ENCODE measurements around the gene TUG1. TPM values are rescaled to one million over a fixed set of nuclear protein-coding genes. Genes with fewer than 3 reads are reported as not detected.

The TUG1 gene
- total and polyA plus RNA-seq, 9 of the 15 experiments (the other 6 are each of a cell fraction or from before 2014, with no cell fraction given), result 24.7 to 132 (median 58.9) TPM

DNA sequence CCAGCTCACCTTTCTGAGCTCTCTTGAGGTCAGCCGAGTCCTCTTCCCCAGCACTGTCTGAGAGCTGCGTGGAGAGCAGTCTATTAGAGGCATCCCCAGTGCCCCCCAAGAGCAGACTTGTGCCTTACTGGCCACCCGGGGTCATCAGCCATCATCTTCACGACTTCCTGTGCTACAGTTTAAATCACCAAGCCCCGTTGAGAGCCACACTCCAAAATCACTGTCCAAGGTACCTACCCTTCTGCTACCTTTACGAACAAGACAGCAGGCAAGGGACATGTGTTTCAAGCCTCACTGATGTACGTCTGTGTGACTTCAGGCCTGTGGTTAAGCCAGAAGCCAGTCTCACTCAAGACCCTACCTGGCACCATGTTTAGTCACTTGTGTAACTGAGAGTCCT lies 35.6 kb upstream of the TUG1 start (continued):
- TF ChIP-seq, protein P1, sequence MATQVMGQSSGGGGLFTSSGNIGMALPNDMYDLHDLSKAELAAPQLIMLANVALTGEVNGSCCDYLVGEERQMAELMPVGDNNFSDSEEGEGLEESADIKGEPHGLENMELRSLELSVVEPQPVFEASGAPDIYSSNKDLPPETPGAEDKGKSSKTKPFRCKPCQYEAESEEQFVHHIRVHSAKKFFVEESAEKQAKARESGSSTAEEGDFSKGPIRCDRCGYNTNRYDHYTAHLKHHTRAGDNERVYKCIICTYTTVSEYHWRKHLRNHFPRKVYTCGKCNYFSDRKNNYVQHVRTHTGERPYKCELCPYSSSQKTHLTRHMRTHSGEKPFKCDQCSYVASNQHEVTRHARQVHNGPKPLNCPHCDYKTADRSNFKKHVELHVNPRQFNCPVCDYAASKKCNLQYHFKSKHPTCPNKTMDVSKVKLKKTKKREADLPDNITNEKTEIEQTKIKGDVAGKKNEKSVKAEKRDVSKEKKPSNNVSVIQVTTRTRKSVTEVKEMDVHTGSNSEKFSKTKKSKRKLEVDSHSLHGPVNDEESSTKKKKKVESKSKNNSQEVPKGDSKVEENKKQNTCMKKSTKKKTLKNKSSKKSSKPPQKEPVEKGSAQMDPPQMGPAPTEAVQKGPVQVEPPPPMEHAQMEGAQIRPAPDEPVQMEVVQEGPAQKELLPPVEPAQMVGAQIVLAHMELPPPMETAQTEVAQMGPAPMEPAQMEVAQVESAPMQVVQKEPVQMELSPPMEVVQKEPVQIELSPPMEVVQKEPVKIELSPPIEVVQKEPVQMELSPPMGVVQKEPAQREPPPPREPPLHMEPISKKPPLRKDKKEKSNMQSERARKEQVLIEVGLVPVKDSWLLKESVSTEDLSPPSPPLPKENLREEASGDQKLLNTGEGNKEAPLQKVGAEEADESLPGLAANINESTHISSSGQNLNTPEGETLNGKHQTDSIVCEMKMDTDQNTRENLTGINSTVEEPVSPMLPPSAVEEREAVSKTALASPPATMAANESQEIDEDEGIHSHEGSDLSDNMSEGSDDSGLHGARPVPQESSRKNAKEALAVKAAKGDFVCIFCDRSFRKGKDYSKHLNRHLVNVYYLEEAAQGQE (IDR thresholded peaks at IDR 0.05; ENCODE audit: borderline replicate concordance), result peak; percentile 27; the same call in 1 of the 2 replicates
- TF ChIP-seq, protein P1 (CRISPR knock-in tag; IDR thresholded peaks at IDR 0.05; ENCODE audit: low read depth), result no peak
- TF ChIP-seq KDM5B (IDR thresholded peaks at IDR 0.05; ENCODE audit: insufficient replicate concordance, low read depth, low read length) (no peak), KDM4B (IDR thresholded peaks at IDR 0.05; ENCODE audit: borderline replicate concordance in 2 of 2, low read depth in 1 of 2) (no peak)
- TF ChIP-seq, protein P2, sequence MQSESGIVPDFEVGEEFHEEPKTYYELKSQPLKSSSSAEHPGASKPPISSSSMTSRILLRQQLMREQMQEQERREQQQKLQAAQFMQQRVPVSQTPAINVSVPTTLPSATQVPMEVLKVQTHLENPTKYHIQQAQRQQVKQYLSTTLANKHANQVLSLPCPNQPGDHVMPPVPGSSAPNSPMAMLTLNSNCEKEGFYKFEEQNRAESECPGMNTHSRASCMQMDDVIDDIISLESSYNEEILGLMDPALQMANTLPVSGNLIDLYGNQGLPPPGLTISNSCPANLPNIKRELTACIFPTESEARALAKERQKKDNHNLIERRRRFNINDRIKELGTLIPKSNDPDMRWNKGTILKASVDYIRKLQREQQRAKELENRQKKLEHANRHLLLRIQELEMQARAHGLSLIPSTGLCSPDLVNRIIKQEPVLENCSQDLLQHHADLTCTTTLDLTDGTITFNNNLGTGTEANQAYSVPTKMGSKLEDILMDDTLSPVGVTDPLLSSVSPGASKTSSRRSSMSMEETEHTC (IDR thresholded peaks at IDR 0.05), result no peak
